GM12875 (cell line): ENCODE measurements around the gene YAP1.

Experiments
- H3K4me3 ChIP-seq: one replicate; pipeline ENCODE4 v1.5.1; 2011; ENCODE audit warnings: low read depth, low read length, control low read depth
- CTCF ChIP-seq: IDR thresholded peaks from 2 replicates; pipeline ENCODE4 v1.5.1; 2011; ENCODE audit warnings: low read depth, mild to moderate bottlenecking, control low read depth, inconsistent platforms, low read length, moderate library complexity, borderline replicate concordance; ENCODE audit not compliant: insufficient read depth

YAP1 gene

GRCh38 chr11:102135256-102135655, 25.0 kb downstream of the YAP1 start:
- no peak overlapping the region for H3K4me3 ChIP-seq
- TF ChIP-seq CTCF: no peak

DNA sequence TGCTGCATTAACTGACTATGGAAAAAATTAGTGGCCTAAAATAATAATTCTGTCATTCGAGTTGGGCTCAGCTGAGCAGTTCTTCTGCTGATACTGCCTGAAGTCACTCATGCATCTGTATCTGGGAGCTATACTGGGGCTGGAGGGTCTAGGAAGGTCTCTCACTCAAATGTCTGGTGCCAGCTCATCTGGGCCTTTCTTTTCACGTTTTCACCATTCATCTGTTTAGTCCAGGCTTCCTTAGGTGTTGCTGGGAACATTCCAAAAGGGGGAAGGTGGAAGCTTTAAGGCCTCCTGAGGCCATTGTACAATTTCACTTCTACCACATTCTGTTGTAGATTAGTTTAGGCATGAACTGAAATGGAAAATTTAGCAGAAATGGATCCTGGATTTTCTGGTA, 28.0 kb downstream of the YAP1 start:
- TF ChIP-seq CTCF: no peak
- no peak overlapping the region for H3K4me3 ChIP-seq

DNA sequence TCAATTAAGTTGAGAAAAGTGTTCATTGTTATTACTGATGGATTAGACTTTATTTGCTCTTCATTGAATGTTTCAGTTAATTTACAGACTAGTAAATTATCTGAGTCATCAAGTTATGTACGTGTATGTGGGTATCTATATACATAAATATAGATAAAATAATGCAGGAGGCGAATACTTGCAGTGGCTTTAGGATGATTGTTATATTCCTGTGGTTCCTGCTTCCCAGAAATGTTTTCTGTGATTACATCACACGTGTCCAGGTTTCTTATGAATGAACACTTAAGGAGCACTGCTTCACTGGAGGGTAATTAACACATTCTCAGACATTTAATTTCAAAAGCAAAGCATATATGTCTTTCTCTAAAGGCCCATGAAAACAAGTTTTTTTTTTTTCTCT, 28.4 kb downstream of the YAP1 start:
- no peak for TF ChIP-seq CTCF
- no peak overlapping the region for H3K4me3 ChIP-seq

GRCh38 chr11:102139081-102139498, 28.8 kb downstream of the YAP1 start:
- H3K4me3 ChIP-seq: no peak overlapping the region
- TF ChIP-seq CTCF: no peak

GRCh38 chr11:102142333-102142732, 32.1 kb downstream of the YAP1 start:
- no peak for TF ChIP-seq CTCF
- H3K4me3 ChIP-seq: no peak overlapping the region

GRCh38 chr11:102143867-102144266, 33.6 kb downstream of the YAP1 start:
- H3K4me3 ChIP-seq: no peak overlapping the region
- TF ChIP-seq CTCF: no peak

GRCh38 chr11:102144357-102145355, 34.4 kb downstream of the YAP1 start:
- no peak for TF ChIP-seq CTCF
- H3K4me3 ChIP-seq: no peak overlapping the region
